Measurements from ENCODE around the gene KATNB1. TPM values are rescaled to one million over a fixed set of nuclear protein-coding genes. Genes with fewer than 3 reads are reported as not detected.

Gene KATNB1
- total and polyA plus RNA-seq, 10 donors, result 10.6 to 23.1 (median 17.0) TPM

DNA sequence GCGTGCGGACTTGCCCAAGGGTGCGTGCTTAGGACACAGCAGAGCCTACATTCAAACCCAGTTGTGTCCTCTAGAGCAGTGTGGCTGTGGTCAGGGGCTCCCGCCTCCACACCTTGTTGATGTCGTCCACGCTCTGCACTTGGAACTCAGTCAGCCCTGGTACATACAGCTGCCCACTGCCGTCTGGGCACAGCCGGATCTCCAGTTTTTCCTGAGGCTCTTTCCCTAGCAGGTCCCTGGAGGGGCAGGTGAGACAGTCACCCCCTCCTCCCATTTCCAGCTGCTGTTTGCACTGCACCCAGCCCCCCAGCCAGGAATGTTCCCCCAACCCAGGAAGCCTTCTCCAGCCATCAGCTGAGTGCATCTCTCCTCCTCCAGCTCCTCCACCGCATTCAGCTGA, 25.7 kb downstream of the KATNB1 start:
- no peak for TF ChIP-seq POLR2A (IDR thresholded peaks at IDR 0.05)
- no peak for TF ChIP-seq POLR2AphosphoS5 (IDR thresholded peaks at IDR 0.05)
- TF ChIP-seq CTCF (IDR thresholded peaks at IDR 0.05 in 8 of 11, conservative IDR thresholded peaks at IDR 0.05 in 3 of 11), result no peak
- H3K27ac ChIP-seq, result no peak overlapping the region
- DNase-seq, result no peak
- H3K9me3 ChIP-seq, result no peaks in the 10 kb centered on the region
- H3K4me1 ChIP-seq, result peaks cover 0 to 22% (median 7%) of the 10 kb centered on the region in 6 donors
- H3K4me3 ChIP-seq, result no peak overlapping the region
- H3K36me3 ChIP-seq, result peaks cover 0 to 89% (median 5%) of the 10 kb centered on the region in 6 donors
- 76 to 88% (median 81%) methylated on average over 7 to 9 of the region's 9 CpGs for WGBS, 5 donors
- intact Hi-C loops (cut with DNase I; ENCODE audit: low total_unique reads), result no loop called here
- no peaks in the 10 kb centered on the region for H3K27me3 ChIP-seq (replicated peaks in 1 of 7)

- intact Hi-C loops (cut with DNase I; ENCODE audit: low total_unique reads), result no loop called here
- no peak for TF ChIP-seq POLR2A (IDR thresholded peaks at IDR 0.05)
- no peak for TF ChIP-seq CTCF (IDR thresholded peaks at IDR 0.05 in 8 of 11, conservative IDR thresholded peaks at IDR 0.05 in 3 of 11)
- TF ChIP-seq POLR2AphosphoS5 (IDR thresholded peaks at IDR 0.05), result no peak
- H3K9me3 ChIP-seq, result no peaks in the 10 kb centered on the region
- H3K36me3 ChIP-seq, result peaks cover 0 to 89% (median 2%) of the 10 kb centered on the region in 6 donors
- DNase-seq, result no peak
- H3K27me3 ChIP-seq (replicated peaks in 1 of 7), result no peaks in the 10 kb centered on the region
- 77 to 95% (median 91%) methylated on average over 11 to 12 of the region's 12 CpGs for WGBS, 5 donors
- H3K4me1 ChIP-seq, result peaks cover 0 to 19% (median 6%) of the 10 kb centered on the region in 6 donors
- H3K27ac ChIP-seq, result no peak overlapping the region
- H3K4me3 ChIP-seq, result no peak overlapping the region
Observed at GRCh38 chr16:57761957-57762356, 26.4 kb downstream of the KATNB1 start.

GRCh38 chr16:57762365-57763040, 26.9 kb downstream of the KATNB1 start:
- no peaks in the 10 kb centered on the region for H3K9me3 ChIP-seq
- H3K27ac ChIP-seq, result no peak overlapping the region
- intact Hi-C loops (cut with DNase I; ENCODE audit: low total_unique reads), result no loop called here
- WGBS, 5 donors, result 76 to 84% (median 80%) methylated on average over 10 to 15 of the region's 15 CpGs
- H3K4me1 ChIP-seq, result peaks cover 0 to 14% (median under 1%) of the 10 kb centered on the region in 6 donors
- peak in 1 of 3 donors; percentile 10 for TF ChIP-seq POLR2AphosphoS5 (IDR thresholded peaks at IDR 0.05)
- TF ChIP-seq POLR2A (IDR thresholded peaks at IDR 0.05), result no peak
- DNase-seq, result no peak
- no peak overlapping the region for H3K4me3 ChIP-seq
- peaks cover 0 to 90% (median 2%) of the 10 kb centered on the region in 6 donors for H3K36me3 ChIP-seq
- H3K27me3 ChIP-seq (replicated peaks in 1 of 7), result no peaks in the 10 kb centered on the region

DNA sequence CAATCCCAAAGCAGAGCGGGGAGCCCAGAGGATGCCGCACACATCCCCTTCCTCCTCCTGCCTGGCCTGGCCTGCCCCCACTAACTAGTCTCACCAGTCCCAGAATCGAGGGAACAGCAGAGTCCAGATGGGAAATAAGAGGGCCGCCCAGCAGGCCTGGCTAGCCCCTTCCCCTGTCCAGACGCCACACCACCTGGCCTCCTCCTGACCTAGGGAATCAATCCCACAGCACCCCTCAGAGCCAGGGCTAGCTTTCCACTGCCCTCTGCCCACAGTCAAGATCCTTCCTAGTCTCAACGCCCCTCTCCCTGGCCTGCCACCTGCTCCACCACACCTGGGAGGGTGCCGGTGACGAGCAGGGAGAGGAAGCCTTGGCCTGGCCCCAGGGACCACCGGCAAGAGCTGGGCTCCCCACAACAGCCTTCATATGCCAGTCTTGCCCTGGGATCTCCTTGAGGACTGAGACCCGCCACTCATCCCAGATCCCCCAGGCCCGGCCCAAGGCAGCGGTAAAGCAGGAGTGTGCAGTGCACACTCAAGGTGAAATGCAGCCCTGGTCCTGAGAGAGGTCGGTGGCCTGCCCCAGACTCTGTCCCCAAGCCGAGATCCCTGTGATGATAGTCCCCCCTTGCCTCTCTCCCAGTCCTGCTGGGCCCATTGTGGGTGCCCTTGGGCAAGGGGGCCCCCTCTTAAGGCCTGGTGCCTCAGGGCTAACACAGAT, 27.9 kb downstream of the KATNB1 start:
- no peak overlapping the region for H3K4me3 ChIP-seq
- H3K27me3 ChIP-seq (replicated peaks in 1 of 7), result no peaks in the 10 kb centered on the region
- H3K9me3 ChIP-seq, result no peaks in the 10 kb centered on the region
- DNase-seq, result no peak
- H3K36me3 ChIP-seq, result peaks cover 0 to 87% (median 1%) of the 10 kb centered on the region in 6 donors
- intact Hi-C loops (cut with DNase I; ENCODE audit: low total_unique reads), result no loop called here
- no peak overlapping the region for H3K27ac ChIP-seq
- peaks cover 0 to 6% (median 0%) of the 10 kb centered on the region in 6 donors for H3K4me1 ChIP-seq
- 87 to 95% (median 89%) methylated on average over 11 to 14 of the region's 14 CpGs for WGBS, 5 donors
- TF ChIP-seq POLR2AphosphoS5 (IDR thresholded peaks at IDR 0.05), result no peak
- TF ChIP-seq CTCF (IDR thresholded peaks at IDR 0.05 in 8 of 11, conservative IDR thresholded peaks at IDR 0.05 in 3 of 11), result no peak
- TF ChIP-seq POLR2A (IDR thresholded peaks at IDR 0.05), result no peak

Measured in spleen (tissue), 11 donors.